ENCODE data around the gene KLHL11.

Gene KLHL11

GRCh38 chr17:41806685-41807445 lies 58.4 kb downstream of the KLHL11 start:
- no peak for DNase-seq

Measured in activated T-cell treated with anti-CD3 and anti-CD28 coated beads, Interleukin-2, amount 50 U/mL, for 48 hours (primary cell).